Keratinocyte (primary cell): ENCODE measurements around the gene LY6G5B.

Source experiments
- CTCF ChIP-seq, 3 experiments: IDR thresholded peaks in 1 of 3; conservative IDR thresholded peaks in 1 of 3; optimal IDR thresholded peaks in 1 of 3; 2 replicates in 2 of 3; 3 replicates in 1 of 3; pipeline versions ENCODE3 to v1.5.1; 2011; ENCODE audit warnings: low read length in 3 of 3, mild to moderate bottlenecking in 3 of 3, moderate library complexity in 2 of 3, control low read depth in 1 of 3, inconsistent platforms in 1 of 3; ENCODE audit not compliant: insufficient read depth in 2 of 3; ENCODE audit errors: extremely low read depth in 1 of 3
- EZH2 ChIP-seq: IDR thresholded peaks from one replicate; pipeline ENCODE4 v1.6.1; 2012; ENCODE audit warnings: inconsistent platforms, mild to moderate bottlenecking, low read length, moderate library complexity

DNA sequence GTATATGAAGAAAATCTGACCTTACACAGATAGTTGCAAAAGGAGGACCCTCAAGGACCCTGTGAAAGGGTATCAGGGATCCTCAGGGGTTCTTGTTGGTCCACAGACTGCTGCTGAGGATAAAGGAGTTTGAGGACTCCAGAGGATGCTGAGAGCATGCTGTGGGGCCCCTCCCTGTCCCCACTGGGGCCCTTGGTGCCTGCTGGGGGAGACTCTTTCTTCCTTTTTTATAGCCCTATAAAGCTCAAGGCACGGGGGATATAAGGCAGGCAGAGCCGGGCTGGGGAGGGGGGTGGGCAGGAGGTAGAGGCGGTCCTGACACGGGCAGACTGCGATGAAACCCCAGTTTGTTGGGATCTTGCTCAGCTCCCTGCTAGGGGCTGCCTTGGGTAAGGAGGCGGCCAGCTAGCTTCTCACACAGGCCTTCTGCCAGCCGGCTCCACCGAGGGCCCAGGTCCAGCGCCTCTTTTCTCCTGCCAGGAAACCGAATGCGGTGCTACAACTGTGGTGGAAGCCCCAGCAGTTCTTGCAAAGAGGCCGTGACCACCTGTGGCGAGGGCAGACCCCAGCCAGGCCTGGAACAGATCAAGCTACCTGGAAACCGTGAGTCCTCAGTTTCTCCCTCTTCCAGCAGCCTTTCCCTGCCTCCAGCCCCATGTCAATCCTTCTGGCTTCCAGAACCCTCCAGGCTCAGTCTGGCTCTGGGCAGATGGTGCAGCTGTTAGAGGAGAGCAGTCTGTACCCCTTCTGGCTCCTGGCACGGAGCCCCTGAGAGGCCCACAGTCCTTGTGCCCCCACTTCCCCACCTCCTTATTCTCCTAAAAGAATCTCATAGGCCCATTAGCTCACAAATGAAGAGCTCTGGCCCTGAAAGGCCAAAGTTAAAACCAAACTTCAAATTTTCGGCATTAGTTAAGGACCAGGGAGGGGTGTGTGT lies 45.5 kb downstream of the LY6G5B start, which contains the start of gene LY6G6D:
- TF ChIP-seq CTCF (optimal IDR thresholded peaks at IDR 0.05 in 1 of 3, IDR thresholded peaks at IDR 0.05 in 1 of 3, conservative IDR thresholded peaks at IDR 0.05 in 1 of 3; ENCODE audit: extremely low read depth in 1 of 3, insufficient read depth in 2 of 3, low read length in 3 of 3), result no peak
- TF ChIP-seq EZH2, result no peak
